Measurements from ENCODE around the gene CIB1.

GRCh38 chr15:90203922-90204321 lies 29.8 kb downstream of the CIB1 start:
- no peak for TF ChIP-seq POLR2A (IDR thresholded peaks at IDR 0.05)
- TF ChIP-seq, protein P1, sequence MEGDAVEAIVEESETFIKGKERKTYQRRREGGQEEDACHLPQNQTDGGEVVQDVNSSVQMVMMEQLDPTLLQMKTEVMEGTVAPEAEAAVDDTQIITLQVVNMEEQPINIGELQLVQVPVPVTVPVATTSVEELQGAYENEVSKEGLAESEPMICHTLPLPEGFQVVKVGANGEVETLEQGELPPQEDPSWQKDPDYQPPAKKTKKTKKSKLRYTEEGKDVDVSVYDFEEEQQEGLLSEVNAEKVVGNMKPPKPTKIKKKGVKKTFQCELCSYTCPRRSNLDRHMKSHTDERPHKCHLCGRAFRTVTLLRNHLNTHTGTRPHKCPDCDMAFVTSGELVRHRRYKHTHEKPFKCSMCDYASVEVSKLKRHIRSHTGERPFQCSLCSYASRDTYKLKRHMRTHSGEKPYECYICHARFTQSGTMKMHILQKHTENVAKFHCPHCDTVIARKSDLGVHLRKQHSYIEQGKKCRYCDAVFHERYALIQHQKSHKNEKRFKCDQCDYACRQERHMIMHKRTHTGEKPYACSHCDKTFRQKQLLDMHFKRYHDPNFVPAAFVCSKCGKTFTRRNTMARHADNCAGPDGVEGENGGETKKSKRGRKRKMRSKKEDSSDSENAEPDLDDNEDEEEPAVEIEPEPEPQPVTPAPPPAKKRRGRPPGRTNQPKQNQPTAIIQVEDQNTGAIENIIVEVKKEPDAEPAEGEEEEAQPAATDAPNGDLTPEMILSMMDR (IDR thresholded peaks at IDR 0.05): no peak
